GM12874 (cell line): ENCODE measurements around the gene CACNA2D4.

ENCODE experiments used
- CTCF ChIP-seq: IDR thresholded peaks from 2 replicates; pipeline ENCODE4 v1.5.1; 2011; ENCODE audit warnings: low read depth, mild to moderate bottlenecking, control low read depth, low read length, moderate library complexity; ENCODE audit not compliant: insufficient read depth

CACNA2D4 gene

GRCh38 chr12:1919763-1920162 lies 1.3 kb upstream of the CACNA2D4 start:
- no peak for TF ChIP-seq CTCF

- TF ChIP-seq CTCF, result no peak
Observed at GRCh38 chr12:1919284-1919683, 832 bp upstream of the CACNA2D4 start.

GRCh38 chr12:1918884-1919236 lies 408 bp upstream of the CACNA2D4 start:
- no peak for TF ChIP-seq CTCF

GRCh38 chr12:1917172-1918070 lies 1.0 kb downstream of the CACNA2D4 start:
- no peak for TF ChIP-seq CTCF

- no peak for TF ChIP-seq CTCF
Observed at GRCh38 chr12:1916371-1917171, 1.9 kb downstream of the CACNA2D4 start.

- no peak for TF ChIP-seq CTCF
Observed at GRCh38 chr12:1915082-1915968, 3.1 kb downstream of the CACNA2D4 start.
